GM10847 (cell line): ENCODE measurements around the gene STARD3.

Experiments used
- POLR2A ChIP-seq: IDR thresholded peaks from 2 replicates; pipeline ENCODE4 v1.6.1; 2011; ENCODE audit not compliant: insufficient read length; ENCODE audit errors: extremely low read depth

STARD3 gene

DNA sequence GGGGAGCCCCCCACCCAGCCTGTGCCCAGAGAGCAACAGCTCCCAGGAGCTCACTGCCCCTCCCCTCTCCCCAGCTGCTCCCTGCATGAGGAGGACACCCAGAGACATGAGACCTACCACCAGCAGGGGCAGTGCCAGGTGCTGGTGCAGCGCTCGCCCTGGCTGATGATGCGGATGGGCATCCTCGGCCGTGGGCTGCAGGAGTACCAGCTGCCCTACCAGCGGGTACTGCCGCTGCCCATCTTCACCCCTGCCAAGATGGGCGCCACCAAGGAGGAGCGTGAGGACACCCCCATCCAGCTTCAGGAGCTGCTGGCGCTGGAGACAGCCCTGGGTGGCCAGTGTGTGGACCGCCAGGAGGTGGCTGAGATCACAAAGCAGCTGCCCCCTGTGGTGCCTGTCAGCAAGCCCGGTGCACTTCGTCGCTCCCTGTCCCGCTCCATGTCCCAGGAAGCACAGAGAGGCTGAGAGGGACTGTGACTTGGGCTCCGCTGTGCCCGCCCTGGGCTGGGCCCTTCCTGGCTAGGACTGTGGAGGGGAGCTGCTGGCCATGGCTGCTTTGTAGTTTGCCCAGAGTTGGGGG lies 28.8 kb downstream of the STARD3 start:
- no peak for TF ChIP-seq POLR2A

DNA sequence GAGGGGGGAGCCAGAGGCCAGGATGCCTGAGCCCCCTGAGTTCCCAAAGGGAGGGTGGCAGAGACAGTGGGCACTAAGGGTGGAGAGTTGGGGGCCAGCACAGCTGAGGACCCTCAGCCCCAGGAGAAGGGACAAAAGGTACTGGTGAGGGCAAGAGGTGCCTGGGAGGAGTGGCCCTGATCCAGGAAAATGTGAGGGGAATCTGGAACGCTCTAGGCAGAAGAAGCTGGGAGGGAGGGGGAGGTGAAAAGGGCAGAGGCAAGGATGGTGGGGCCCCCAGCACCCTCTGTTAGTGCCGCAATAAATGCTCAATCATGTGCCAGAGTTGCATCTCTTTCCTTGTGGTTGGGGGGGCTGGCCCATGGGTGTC lies 29.3 kb downstream of the STARD3 start:
- TF ChIP-seq POLR2A = no peak

DNA sequence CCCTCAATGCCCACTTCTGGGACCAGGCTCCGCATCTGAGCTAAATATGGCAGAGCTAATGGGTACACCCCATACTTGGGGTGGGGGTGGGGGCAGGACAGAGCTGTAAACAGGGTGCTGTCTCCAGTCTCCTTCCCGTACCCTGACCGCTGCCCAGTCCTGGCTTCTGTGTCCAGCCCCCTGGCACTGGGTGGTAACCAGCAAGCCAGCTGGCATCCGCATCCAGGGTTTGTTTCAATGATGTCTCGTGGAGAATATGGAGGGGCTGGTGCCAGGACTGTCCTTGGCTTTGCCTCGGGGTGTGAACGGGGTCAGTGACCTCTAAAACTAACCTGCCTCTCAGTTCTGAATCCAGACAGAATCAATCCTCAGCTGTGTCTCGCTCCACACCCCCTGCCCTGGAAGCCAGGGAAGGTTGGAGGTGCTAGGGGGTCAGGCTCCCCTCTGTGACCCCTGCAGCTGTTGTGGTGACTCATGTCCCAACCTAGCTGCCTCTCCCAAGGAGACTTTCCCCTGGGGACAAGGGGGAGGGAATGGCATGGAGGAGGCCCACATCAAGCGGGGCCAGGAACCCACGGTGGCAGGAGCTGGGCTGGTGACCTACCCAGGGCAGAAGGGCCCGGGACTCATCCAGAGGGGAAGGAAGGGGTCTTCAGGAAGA lies 29.8 kb downstream of the STARD3 start:
- no peak for TF ChIP-seq POLR2A

DNA sequence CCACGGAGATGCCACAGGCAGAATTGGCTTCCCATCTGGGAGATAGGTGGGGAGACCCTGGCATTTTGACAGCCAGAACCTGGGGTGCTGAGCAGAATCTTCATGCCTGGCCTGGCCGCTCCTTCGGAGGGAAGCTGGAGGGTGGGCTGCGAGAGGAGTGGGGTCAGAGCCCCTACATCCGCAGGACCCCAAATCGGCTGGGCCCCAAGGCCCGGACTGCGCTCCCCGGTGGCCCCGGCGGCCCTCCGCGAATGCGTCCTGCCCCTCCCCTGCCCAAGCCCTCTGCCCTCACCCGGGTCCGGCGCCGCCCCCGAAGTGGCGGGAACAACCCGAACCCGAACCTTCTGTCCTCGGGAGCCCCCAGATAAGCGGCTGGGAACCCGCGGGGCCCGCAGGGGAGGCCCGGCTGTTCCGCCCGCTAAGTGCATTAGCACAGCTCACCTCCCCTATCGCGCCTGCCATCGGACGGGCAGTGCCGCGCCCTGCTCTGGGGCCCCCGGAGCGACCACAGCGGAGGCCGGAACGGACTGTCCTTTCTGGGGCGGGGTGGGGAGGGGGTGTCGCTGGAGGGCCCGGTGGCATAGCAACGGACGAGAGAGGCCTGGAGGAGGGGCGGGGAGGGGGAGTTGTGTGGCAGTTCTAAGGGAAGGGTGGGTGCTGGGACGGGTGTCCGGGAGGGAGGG lies 30.5 kb downstream of the STARD3 start:
- no peak for TF ChIP-seq POLR2A

DNA sequence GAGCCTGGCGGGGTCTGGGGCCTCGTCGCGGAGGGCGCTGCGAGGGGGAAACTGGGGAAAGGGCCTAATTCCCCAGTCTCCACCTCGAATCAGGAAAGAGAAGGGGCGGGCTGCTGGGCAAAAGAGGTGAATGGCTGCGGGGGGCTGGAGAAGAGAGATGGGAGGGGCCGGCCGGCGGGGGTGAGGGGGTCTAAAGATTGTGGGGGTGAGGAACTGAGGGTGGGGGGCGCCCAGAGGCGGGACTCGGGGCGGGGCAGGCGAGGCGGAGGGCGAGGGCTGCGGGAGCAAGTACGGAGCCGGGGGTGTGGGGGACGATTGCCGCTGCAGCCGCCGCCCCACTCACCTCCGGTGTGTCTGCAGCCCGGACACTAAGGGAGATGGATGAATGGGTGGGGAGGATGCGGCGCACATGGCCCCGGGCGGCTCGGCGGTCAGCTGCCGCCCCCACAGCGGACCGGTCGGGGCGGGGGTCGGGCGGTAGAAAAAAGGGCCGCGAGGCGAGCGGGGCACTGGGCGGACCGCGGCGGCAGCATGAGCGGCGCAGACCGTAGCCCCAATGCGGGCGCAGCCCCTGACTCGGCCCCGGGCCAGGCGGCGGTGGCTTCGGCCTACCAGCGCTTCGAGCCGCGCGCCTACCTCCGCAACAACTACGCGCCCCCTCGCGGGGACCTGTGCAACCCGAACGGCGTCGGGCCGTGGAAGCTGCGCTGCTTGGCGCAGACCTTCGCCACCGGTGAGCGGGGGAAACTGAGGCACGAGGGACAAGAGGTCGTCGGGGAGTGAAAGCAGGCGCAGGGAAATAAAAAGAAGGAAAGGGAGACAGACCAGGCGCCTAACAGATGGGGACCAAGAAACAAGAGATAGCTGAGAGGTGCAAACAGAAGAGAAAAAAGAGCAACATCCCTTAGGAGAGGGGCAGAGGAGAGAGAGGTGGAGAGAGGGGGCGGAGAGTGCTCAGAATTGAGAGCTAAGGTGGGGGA lies 31.3 kb downstream of the STARD3 start, which contains the start of gene PNMT:
Gene PNMT (plus strand): TSS at position 509 of the 980 bp plus-strand sequence. CDS start 23 bp downstream, at position 532.
- no peak for TF ChIP-seq POLR2A

DNA sequence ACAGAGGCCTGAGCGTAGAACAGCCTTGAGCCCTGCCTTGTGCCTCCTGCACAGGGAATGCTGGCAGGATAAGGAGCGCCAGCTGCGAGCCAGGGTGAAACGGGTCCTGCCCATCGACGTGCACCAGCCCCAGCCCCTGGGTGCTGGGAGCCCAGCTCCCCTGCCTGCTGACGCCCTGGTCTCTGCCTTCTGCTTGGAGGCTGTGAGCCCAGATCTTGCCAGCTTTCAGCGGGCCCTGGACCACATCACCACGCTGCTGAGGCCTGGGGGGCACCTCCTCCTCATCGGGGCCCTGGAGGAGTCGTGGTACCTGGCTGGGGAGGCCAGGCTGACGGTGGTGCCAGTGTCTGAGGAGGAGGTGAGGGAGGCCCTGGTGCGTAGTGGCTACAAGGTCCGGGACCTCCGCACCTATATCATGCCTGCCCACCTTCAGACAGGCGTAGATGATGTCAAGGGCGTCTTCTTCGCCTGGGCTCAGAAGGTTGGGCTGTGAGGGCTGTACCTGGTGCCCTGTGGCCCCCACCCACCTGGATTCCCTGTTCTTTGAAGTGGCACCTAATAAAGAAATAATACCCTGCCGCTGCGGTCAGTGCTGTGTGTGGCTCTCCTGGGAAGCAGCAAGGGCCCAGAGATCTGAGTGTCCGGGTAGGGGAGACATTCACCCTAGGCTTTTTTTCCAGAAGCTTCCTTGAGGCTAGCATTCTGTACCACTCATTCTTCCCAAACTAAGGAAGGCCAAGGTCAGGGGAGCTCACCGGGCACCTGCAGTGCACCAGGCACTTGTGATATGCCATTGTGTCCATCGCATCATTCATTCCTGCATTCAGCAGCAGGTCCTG lies 33.2 kb downstream of the STARD3 start:
- no peak for TF ChIP-seq POLR2A

DNA sequence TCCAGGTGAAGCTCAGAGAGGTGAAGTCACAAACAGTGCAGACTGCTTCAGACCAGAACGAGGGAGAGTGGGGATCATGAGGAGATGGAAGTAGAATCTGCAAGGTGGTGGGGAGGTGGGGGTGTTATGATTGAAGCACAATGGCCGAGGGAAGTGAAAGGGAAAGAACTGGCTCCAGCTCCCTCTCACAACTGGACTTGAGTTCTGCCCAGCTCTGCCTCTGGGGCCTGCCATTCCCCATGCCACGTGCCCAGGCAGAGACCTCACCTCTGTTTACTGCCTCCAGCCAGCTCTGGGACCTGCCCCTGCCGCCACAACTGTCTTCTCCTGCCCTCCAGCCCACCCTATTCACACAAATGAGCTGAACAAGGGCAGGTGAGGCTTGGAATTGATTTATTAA lies 33.8 kb downstream of the STARD3 start:
- TF ChIP-seq POLR2A = no peak

DNA sequence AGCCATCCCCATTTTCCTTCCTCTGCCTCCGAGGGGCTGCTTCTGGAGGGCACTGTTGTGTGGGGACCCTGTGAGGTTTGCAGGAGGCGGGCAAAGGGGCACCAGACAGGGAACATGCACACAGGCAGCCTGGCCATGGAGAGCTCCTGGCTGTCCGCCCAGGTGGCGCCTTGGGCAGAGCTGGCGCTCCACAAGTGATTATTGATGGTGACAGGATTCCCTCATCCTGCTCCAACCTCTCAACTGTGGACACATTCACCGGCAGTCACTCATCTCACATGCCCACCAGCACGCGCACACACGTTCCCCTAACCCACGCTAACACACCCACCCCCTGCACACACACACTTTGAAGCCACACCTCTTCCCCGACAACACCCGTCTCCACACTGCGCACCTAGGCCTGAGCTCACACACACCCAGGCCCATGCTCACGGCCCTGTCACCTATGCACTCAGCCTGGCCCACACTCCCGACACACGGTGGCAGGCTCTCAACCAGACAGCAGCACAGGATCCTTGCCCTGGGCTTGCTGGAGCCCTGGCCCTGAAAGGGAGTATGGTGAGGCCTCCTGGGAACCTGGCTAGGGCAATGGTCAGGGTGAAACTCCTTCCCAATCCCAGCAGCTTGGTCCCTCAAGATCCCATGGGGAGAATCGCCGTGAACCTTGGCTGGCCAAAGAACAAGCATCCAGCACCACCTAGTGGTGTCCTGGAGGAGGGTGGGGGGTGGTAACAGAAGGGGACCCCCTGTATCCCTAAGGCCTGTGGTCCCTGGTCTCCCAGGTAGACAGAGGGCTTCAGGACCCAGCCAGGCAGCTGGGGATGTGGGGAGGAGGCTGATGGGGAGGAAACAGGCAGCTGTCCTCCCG lies 34.9 kb downstream of the STARD3 start:
- no peak for TF ChIP-seq POLR2A

DNA sequence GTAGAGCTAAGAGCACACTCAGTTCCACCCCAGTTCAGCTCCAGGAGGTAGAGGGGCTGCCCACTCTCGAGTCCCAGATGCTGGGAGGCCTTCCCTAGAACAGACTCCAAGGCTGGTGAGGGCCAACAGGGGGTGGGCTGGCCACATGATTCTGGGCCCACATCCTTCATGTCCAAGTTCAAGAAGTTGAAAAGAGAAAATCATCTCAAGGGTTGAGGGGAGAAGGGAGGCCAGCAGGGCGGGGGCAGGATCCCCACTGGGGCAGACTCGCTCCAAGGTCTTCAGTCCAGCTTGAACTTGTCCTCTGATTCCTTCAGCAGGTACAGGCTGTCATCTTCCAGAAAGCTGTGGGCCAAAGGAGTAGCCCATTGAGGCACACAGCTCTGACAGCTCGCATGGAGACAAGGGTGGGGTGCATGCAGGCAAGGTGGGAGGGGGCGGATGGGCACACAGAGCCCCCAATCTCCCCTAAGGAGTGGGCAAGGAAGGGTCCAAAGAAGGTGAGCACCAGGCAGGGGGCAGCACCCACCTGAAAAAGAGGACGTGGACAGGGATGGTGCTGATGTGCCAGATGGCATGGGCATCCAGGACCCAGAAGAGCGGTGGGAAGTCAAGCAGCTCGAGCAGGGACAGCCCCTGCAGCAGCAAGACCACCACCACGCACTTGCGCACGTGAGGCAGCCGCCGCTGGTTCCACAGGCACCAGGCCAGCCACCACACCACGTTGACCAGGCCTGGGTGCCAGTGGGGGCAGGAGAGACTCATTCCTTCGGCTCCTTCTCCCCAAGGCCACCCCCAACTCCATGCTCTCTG lies 35.8 kb downstream of the STARD3 start:
- TF ChIP-seq POLR2A = no peak

DNA sequence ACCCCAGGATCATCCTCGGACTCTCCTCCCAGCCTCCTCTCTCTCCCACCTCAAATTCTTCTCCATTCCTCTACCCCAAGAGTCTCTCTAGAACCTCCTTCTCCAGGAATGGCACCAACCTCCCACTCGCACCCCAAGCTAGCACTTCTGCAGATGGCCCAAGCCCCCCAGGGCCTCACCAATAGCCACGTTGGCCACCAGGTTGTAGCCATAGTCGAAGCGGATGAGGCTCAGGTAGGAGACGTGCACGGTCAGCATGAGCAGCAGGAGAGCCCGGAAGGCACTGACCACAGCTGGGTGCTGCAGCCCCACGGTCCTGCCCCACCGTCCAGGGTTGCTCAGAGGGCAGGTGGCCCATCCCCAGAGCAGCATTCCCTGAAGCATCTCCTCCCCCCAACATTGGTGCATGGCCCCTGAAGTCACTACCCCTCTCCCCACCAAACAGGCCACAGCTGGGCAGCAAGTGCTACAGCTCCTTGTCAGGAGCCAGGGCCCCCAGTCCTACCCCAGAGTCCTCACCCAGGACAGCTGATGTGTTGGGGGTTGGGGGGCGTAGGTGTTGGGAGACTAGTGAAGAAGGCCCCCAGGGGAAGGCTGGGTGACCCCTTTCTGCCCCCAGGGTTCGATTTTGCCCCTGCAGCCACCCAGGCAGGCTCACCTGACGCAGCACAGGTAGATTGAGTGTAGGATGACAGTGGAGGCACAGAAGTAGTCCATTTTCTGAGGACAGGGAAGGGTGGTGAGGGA lies 36.6 kb downstream of the STARD3 start:
- TF ChIP-seq POLR2A = no peak

DNA sequence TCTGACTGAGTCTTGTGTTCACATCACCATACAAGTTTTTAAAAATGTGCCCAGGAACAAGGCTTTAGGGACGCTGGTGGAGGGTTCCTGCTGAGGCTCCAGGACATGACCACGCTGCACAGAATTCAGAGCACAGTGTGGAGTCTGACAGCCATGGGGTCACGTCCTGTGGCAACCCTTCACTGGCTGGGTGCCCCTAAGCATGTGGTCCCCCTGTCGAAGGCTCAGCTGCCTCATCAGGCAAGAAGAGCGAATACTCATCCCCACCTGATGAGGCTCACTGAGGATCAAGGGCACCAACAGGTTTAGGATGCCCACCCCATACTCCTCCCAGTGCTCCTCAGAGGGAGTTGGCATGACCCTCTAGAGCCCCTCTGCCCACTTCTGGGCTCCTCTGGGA lies 37.2 kb downstream of the STARD3 start:
- TF ChIP-seq POLR2A = no peak
